Dedifferentiated amniotic fluid mesenchymal stem cell (primary cell): ENCODE measurements around the gene ISL2.

Experiments used
- DNase-seq: peaks from one replicate; pipeline ENCODE4 v3.0.0-alpha.2; 2016; ENCODE audit errors: extremely low spot score

ISL2 gene

DNA sequence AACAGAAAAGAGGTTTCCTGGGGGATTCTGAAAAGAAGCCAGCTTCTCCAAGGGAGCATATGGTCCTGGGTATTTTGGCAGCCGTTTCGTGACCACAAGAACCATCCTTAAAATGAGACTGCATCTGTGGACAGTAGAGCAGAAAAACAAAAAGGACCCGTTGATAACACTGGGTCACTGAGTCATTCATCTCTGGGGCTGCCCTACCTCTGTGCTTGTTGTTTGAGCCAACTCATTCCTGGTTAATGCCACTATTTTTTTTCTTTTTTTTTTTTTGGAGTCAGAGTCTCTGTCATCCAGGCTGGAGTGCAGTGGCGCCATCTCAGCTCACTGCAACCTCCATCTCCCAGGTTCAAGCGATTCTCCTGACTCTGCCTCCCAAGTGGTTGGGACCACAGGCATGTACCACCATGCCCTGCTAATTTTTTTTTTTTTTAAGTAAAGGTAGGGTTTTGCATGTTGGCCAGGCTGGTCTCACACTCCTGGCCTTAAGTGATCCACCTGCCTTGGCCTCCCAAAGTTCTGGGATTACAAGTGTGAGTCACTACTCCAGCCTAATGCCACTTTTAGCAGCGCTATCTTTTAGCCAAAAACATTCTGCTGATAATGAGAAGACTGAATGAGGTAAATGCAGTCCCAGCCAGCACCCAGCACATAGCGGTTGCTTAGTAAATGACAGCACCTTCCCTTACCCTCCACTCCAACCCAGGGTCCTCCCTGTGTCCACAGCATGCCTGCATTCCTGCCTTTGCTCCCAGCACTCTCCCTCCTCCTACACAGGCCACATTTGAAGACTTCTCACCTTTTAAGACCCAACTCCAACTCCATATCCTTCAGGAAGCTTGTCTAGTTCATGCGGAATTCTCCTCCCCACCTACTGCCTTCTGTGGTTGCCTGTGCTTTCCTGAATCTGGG lies 9.1 kb upstream of the ISL2 start:
- DNase-seq, result no peak

DNA sequence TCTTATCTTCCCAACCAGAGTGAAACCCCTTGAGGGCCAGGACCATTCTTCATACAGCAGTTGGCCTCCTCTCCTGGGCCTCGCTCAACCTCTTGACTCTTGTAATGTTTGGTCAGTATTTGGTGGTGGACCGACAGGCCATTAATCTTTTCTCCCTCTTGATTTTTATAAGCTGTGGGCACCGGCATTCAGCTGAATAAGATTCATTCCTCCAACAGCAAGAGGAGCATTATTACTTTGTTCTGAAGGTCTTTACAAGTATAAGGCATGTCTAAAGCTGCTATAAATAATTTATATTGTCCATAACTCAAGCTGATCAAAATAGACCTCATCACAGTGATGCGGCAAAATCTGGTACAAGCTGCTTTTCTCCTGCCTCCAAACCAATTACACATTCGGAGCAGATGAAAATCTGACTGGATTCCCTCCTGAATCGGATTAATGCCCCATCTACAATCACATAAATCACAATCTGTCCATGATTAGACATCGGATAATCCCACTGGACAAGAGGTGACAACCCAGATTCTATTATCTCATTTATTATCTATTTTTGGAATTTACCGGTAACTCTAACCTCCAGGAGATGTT lies 8.4 kb upstream of the ISL2 start:
- DNase-seq, result no peak

DNA sequence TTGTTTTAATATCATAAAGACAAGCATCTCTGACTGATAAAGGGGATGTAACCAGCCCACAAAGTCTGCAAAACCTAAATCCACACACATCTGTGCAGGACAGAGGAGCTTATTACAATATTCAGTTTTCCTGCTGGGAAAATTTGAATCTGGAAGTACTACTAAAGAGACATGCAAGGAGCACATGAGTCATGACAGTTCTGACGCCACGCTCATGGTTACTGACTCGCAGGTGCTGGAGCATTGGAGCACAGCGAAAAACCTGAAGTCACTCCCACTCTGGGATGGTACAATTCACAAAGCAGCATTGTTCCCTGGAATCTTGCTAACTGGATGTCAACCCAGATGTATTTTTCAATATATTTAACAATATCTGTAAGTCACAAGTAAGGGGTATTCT lies 7.6 kb upstream of the ISL2 start:
- no peak for DNase-seq

DNA sequence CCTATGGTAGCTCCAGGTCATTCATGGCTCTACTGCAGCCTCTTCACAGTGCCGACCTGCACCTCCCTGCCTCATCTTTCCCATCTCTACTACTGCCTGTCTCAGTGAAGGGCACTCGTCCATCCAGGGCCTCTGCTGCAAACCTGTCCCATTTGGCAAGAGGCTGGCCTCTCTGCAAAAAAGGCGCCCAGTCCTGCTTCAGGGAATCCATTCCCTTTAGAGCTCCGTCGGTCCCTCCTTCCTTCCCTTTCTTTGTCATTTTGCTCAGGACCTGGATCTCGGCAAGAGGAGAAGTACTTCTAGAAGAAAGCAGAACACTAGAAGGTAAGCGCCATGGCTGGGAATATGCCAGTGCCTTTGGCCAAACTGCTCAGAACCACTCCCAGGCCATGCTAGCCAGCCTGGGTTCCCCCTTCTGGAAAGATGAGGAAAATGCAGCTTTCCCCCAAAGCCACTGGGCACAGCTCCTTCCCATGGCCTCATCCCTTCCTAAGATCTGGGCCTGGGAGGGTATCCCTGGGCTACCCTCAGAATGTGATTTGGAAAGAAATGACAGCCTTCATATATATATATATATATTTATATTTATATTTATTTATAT lies 6.4 kb upstream of the ISL2 start:
- DNase-seq, result no peak

DNA sequence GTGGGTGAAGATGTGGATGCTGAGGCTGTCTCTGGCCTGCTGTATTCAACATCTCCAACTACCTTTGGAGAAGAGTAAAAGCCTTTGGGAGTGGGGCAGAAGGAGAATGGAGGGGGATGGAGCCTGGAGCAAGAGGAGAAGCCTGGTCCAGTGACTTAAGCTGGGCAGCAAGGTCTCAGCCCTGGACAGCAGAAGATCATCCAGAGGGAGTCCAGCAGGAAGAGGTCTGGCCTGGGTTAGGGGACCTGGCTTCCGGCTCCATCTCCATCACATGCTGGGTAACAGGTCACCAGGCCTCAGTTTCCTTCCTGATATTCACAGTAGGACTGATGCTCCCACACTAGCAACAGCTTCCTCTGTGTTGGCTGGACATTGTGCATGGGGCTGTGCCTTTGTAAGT lies 3.8 kb upstream of the ISL2 start:
- no peak for DNase-seq

DNA sequence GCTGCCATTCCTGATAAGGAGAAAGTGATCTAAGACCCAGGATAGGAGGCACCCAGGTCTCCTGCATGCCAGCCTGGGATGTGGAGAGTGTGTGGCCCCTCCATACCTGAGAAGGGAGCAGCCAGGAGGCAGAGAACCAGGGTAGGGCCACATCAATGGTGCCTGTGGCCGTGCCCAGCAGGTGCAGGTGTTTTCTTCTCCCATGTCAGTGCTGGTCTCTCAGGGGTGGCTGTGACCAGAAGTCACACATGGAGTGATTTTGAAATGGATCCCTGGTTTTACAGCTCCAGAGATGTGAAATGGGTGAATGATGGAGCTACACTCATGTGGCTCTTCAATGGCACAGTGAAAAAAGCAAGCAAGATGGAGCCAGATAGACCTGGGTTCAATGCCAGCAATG lies 3.3 kb upstream of the ISL2 start:
- no peak for DNase-seq

DNA sequence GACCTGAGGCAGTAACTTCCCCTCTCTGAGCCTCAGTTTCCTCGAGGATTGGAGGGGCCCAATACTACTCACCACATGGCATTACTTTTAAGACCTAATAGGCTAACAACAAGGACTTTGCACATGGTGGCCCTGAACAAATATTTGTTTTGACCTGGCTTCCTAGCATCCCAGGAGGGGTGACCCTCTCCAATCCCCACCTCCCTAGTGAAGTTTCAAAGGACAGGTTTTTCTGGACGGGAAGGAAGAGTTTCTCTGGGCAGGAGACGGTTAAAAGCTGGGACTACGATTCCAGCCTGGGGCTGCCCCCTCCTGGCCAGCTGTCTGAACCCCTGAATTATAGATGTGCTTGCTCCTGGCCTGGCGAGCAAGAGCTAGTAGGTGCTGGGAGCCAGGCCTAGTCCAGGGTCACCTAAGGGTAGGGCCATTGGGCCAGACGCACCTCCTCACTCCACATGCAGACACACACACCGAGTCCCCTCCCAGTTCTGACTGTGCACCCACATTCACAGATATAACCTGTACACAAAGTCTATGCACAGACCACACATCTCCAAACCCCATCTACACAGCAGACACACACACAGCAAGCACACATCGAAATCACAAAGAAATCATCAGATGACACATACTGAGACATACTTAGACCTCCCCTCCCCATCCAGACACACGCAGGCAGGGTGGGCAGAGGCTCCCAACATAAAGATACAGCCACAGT lies 2.7 kb upstream of the ISL2 start:
- DNase-seq, result no peak

DNA sequence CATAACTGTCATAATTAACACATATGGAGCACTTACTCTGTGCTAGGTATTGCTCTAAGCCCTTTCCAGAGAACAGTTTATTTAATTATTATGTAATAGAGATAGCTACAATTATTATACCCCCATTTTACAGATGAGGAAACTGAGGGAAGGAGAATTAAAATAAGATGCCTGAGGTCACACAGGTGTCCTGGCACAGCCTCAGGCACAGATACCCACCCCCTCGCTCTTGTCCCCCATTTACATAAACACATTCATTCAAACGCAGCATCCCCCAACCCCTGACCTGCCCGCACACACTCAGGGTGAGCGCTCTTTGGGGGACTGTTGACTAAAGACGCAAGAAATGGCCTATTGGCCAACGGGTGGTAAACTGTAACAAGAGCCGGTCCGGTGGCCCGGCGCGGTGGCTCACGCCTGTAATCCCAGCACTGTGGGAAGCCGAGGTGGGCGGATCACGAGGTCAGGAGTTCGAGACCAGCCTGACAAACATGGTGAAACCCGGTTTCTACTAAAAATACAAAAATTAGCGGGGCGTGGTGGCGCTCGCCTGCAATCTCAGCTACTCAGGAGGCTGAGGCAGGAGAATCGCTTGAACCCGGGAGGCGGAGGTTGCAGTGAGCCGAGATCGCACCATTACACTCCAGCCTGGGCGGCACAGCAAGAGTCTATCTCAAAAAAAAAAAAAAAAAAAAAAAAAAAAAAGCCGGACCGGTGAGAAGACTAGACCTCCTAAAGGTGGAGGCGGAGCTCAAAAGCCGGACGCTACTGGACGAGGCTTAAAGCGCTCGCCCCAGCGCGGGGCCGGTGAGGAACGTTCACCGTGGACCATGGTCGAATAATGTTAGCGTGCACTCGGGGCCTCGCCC lies 1.9 kb upstream of the ISL2 start:
- no peak for DNase-seq

DNA sequence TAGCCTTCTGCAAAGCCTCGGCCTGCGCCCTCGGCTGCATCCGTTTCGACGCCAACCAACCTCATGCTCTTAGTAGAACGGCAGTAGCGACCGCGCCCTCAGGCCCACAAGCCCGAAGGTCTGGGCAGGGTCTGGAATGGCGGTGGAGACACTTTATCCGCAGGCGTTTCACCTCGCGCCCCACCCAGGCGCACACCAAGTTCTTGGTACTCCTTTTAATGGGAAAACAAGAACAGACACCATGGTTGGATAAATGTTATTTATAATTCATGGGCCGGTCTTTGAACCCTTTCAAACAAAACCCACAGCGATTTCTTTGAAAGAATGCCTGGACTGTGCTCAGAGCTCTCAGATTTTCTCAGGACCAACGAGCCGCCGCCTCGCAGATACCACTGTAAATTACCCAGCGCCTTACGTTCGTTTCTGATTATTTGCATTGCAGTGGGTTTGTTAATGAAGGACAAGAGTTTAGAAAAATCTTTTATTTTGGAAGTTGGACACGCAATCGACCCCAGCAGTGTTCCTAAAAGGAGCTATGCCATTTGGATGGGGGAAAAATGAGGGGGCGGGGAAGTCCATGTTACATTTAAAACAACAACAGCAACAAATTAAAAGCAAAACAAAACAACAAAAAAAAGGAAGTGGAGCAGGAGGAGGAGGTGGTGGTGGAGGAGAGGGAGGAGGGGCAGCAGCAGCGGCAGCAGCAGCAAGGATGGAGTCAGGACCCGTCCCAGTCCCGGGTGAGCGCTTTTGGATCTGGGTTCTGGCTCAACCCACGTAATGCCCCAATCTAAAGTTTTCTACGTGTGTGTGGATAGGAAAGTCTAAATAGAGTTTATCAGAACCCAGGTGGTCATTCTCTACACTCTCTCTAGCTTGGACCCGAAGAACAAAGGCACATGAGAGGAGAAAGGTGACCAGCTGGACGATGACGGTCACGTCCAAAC lies 993 bp upstream of the ISL2 start:
- DNase-seq, result no peak

DNA sequence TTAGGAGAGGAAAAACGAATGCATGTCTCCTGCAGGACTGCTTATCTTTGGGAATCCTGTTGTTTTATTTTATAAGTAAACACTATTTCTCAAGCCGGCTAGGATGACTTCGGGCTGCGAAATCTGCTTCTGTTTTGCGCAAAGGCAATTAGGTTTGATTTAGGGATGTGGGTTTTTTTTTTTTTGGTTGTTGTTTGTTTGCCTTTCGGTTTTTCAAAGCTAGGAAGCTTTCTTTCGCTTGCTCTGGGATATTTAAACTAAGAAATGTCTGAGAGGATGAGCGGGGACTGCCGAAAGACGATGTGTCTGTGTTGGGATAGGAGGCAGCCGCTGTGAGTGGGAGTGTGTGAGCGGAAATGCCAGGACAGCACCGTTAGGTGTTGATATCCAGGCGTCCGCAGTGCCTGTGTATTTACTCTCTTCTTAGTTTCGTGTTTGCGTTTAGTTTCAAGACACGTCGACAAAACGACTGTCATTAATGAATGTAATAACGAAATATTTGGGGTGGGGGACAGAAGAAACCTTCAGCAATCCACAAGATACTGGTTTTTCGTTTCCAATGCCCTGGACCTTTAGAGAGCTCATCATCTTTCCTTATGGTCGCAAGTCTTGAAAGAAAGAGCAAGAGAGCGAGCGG lies 604 bp downstream of the ISL2 start:
- no peak for DNase-seq

DNA sequence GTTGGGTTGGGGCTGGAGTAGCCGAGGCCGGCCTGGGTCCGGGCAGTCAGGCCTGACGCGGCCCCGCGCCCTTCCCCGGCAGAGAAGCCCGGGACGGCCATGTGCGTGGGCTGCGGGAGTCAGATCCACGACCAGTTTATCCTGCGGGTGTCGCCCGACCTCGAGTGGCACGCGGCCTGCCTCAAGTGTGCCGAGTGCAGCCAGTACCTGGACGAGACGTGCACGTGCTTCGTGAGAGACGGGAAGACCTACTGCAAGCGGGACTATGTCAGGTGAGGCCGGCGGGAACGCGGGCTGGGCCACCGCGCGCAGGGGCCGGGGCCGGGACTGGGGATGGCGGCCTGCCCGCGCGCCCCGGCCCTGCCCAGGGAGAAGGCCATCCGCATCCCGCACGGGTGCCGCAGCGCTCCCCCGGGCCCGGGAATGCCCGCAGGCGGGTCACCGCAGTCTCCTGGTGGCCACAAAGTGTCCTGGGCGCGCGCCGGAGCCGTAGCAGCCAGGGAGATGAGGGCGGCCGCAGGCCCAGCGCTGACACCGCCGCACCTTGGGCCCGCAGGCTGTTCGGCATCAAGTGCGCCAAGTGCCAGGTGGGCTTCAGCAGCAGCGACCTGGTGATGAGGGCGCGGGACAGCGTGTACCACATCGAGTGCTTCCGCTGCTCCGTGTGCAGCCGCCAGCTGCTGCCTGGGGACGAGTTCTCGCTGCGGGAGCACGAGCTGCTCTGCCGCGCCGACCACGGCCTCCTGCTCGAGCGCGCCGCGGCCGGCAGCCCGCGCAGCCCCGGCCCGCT lies 1.3 kb downstream of the ISL2 start:
- DNase-seq, result no peak

DNA sequence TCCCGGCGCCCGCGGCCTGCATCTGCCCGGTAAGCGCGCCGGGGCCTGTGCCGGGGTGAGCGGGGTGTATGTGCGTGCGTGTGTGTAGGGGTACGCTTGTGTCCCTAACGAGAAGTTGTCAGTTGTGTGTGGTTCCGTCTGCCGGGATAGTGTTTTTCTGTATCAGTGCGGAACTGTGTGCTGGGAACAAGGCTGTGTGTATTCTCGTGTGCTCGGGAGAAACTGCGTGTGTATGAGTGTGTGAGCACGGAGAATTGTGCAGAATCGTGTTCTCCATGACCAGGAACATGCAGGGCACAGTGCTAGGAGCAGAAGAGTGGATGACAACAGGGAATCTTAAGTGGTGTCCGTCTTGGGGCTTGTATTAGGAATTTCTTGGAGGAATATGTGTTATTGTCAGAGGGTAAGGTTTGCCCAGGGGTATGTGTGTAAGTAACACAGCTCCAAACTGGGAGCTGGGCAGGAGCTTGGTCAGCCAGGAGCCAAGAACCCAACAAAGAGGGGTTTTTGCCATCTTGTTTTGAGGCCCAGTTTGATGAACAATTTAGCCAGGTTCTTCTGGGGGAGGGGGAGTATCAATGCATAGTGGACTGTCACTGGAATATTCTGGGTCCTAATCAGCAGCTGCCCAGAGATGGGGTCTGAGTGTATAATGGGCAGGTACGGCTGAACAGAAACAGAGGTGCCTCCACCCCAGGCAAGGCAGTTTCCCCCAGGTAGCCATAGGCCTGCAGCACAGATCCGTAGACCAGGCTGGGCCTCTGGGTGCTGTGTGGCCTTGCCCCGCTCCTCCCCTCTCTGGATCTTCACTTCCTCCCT lies 2.1 kb downstream of the ISL2 start:
- DNase-seq, result no peak

DNA sequence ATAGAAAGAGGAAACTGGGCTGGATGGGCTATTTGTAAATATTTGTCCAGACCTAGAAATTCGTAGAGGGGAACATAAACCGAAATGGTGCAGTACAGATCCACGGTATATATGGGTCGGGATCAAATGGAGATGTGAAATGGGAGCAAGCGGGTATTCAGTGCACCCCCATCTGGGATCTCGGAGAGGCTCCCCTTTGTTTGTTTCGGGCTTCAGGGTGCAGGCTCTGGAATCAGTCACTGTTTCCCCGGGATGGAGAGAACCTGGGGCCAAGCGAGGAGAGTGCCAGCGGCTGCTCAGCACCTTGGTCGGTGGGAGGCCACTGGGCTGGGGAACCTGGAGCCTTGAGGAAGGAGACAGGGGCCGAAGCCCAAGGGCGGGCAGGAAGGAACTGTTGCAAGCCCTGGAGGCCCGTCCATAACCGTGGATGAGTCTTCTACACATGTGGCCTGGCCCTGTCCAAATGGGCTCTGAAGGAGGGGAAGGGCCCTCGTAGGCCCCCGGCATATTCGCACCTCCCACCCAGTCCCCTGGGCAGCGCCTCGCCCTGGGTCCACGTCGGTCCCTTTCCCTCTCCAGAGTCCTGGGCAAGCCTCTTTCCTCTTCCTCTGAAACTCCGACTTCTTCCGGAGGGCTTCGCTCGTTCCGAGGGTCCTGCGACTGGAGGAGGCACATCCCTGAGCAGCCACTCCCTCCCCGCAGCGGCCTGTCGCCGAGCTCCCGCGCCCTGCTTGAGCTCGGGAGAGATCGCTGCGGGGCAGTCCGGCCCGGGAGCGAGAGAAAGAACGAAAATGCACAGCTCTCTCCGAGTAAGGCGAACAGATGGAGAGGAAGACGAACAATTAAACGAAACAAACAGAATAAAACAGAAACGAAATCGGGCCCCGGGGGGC lies 3.0 kb downstream of the ISL2 start:
- no peak for DNase-seq

DNA sequence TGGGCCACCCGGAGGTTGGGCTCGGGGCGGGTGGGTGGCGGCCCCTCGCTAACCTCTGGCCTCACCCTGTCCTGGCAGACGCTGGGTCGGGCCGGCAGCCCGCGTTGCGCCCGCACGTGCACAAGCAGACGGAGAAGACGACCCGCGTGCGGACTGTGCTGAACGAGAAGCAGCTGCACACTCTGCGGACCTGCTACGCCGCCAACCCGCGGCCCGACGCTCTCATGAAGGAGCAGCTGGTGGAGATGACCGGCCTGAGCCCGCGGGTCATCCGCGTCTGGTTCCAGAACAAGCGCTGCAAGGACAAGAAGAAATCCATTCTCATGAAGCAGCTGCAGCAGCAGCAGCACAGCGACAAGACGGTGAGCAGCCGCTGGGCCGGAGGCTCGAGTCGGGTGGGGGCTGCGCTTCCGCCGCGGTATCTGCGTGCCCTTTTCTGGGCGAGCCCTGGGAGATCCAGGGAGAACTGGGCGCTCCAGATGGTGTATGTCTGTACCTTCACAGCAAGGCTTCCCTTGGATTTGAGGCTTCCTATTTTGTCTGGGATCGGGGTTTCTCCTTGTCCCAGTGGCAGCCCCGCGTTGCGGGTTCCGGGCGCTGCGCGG lies 3.7 kb downstream of the ISL2 start:
- no peak for DNase-seq

DNA sequence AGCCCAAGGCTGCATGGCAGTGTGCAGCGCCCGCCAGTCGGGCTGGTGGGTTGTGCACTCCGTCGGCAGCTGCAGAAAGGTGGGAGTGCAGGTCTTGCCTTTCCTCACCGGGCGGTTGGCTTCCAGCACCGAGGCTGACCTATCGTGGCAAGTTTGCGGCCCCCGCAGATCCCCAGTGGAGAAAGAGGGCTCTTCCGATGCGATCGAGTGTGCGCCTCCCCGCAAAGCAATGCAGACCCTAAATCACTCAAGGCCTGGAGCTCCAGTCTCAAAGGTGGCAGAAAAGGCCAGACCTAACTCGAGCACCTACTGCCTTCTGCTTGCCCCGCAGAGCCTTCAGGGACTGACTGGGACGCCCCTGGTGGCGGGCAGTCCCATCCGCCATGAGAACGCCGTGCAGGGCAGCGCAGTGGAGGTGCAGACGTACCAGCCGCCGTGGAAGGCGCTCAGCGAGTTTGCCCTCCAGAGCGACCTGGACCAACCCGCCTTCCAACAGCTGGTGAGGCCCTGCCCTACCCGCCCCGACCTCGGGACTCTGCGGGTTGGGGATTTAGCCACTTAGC lies 4.3 kb downstream of the ISL2 start:
- no peak for DNase-seq

DNA sequence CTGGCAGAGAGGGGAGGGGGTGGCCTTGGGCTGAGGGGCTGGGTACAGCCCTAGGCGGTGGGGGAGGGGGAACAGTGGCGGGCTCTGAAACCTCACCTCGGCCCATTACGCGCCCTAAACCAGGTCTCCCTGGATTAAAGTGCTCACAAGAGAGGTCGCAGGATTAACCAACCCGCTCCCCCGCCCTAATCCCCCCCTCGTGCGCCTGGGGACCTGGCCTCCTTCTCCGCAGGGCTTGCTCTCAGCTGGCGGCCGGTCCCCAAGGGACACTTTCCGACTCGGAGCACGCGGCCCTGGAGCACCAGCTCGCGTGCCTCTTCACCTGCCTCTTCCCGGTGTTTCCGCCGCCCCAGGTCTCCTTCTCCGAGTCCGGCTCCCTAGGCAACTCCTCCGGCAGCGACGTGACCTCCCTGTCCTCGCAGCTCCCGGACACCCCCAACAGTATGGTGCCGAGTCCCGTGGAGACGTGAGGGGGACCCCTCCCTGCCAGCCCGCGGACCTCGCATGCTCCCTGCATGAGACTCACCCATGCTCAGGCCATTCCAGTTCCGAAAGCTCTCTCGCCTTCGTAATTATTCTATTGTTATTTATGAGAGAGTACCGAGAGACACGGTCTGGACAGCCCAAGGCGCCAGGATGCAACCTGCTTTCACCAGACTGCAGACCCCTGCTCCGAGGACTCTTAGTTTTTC lies 4.9 kb downstream of the ISL2 start:
- no peak for DNase-seq
